ENCODE measurements around the gene R3HDML.
"Not testable (repeated sequence)": the region's sequence is repeated elsewhere in the genome, so short reads cannot be mapped to it uniquely, and the experiment has no call there.

Gene R3HDML
- 0 to 0.04 (median 0) reads per million in 3 experiments for total RNA-seq

GRCh38 chr20:44336725-44337380 lies at the start of gene R3HDML:
TSS of gene R3HDML (plus strand) at chr20:44337043. CDS start at chr20:44337158, 115 bp downstream.
- no peak for DNase-seq

DNA sequence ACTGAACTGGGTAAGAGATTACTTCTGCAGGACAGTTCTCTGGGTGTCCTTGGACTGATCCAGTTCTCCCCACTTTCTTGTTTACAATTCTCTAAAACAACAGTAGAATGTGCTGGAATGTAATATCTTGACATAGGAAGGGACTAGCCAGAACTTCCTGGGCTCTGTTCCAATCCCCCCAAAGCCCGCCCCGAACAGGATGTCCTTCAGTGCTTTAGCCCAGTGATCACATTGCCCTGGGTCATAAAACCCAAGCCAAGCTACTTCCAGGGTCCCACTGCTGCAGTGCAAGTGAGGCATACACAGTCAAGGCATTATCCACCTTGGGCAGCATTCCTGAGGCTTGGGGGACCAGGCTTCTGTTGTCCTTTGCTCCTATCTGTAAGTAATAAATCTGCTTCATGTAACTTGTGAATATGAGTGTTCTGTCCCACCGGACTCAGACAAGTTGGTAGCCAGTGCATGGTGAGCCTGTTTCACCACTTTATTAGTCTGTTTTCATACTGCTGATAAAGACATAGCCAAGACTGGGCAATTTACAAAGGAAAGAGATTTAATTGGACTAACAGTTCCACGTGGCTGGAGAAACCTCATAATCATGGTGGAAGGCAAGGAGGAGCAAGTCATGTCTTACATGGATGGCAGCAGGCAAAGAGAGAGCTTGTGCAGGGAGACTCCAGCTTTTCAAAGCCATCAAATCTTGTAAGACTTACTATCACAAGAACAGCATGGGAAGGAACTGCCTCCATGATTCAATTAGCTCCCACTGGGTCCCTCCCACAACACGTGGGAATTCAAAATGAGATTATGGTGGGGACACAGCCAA lies 49.4 kb upstream of the R3HDML start:
- DNase-seq = no peak

DNA sequence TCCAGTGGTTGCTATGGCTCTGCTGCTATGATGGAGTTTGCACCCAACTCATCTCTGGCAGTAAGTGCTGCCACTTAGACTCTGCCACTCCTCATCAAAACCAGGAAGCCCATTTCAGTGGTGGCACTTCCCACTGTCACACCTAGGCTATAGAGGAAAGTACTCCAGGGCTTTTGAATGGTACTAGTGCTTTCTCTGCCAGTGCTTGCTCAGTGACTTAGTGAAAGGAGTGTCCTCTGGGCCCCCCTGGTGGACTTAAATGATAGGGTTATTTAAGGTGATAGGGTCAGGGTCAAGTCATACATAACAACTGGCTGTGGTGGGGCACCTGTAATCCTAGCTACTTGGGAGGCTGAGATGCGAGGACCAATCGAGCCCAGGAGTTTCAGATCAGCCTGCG lies 48.6 kb upstream of the R3HDML start:
- peak; percentile 6 for DNase-seq

- DNase-seq = no peak
These were observed 45.1 kb upstream of the R3HDML start for GRCh38 chr20:44291754-44292153.

DNA sequence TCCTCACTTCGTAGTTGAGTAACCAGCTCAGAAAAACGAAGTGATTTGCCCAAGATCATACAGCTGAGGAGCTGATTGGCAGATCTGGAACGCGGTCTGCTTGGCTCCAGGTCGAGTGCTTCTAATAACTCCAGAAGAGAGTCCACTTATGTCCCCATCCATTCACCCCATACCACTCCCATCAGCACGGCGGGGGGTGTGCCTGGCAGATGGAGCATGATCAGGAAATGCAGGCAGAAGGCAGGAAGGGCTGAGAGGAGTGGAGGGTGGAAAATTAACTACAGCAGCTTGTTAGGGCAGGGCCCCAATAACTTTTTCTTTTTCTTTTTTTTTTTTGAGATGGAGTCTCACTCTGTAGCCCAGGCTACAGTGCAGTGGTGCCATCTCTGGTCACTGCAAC lies 40.8 kb upstream of the R3HDML start:
- DNase-seq = no peak

DNA sequence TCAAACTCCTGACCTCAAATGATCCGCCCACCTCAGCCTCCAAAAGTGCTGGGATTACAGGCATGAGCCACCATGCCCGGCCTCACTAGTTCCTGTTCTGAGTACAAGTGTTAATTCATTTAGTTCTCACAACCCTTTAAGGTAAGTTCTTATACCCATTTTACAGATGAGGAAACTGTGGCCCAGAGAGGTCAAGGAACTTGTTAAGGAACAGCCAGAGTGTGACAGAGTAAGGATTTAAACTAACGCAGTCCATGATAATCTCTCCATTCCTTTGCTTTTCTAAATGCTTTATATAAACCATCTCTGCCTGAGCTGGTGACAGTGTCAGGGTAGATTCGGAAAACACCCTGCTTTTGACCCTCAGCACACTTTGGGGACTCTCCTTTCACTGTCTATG lies 39.1 kb upstream of the R3HDML start:
- DNase-seq = no peak

GRCh38 chr20:44299011-44299535 lies 37.8 kb upstream of the R3HDML start:
- DNase-seq = not testable (repeated sequence)

DNA sequence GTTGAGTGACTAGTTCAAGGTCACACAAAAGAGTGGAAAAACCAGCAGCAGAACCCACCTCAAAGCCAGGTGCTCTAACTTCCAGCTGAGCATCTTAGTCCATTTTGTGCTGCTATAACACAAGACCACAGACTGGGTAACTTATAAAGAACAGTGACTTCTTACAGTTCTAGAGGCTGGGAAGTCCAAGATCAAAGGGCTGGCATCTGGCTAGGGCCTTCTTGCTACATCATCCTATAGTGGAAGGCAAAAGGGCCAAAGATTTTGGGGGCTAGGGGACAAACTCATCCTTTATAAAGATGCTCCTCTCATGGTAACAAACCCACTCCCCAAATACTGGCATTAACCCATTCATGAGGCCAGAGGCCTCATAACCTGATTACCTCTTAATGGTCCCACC lies 35.6 kb upstream of the R3HDML start:
- DNase-seq = no peak

GRCh38 chr20:44302026-44302669 lies 34.7 kb upstream of the R3HDML start:
- DNase-seq = no peak

DNA sequence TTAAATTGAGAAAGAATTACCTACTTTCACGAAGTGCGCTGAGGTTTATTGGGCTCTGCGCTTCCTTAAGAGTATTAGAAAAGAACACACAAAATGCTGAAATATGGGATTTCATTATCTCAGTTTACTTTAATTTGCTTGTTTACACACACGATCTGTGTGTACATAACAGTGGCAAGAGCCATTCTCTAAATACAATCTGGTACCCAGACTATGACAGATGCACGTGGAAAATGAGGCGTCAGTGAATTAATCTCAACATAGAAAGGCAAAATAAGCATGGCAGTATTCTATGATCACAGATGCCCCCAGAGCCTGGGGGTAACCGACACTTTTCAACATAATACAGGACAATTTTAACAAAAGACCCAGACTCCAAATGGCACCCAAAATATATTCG lies 34.1 kb upstream of the R3HDML start:
- DNase-seq = no peak

- DNase-seq = no peak
These were observed 32.5 kb upstream of the R3HDML start for GRCh38 chr20:44304383-44304782.

- no peak for DNase-seq
These were observed 29.9 kb upstream of the R3HDML start for GRCh38 chr20:44306927-44307326.

DNA sequence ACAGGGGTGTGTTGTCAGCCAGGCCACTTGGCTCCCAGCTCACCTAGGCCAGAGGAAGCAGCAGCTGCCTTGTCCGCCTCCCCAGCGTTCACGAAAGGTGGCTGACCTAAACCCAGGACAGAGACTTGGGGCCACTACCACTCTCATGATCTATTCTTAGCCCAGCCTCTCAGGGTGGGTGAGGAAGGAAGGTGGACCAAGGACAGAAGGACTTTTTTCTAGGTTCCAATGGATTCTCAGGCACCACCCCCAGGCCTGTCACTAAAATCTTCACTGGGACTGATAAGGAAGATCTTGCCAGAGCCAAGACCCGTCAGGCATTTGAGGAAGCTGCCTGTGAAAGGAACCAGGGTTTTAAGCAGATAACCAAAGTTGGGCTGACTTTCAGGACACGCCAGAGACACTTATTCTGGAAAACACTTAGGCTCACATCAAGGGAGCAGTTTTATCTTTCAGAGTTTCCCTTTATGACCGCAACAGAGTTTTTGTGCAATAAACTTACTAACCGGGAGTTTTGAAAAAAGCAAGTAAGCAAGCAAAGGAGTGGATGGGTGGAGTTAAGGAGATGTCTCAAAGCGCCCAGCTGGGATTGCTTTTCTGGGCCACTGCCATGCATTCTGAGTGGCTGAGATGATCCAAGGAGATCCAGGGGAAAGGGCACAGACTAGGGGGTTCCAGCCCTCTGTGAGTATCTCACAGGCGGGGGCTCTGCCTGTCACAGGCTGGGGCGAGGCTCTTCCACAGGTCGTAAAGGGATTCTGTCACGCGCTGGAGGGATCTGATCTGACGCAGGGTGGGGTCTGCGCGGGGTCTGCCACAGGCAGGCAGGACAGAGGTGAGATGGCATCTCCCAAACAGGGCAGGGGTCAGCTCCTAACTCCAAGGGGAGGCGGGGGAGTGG lies 26.8 kb upstream of the R3HDML start:
- DNase-seq = no peak

GRCh38 chr20:44310664-44311639 lies 25.9 kb upstream of the R3HDML start, which contains the start of gene FITM2:
TSS of gene FITM2 (minus strand) at chr20:44311202. CDS start at chr20:44311148, 54 bp downstream.
- peak; percentile 97 for DNase-seq

DNA sequence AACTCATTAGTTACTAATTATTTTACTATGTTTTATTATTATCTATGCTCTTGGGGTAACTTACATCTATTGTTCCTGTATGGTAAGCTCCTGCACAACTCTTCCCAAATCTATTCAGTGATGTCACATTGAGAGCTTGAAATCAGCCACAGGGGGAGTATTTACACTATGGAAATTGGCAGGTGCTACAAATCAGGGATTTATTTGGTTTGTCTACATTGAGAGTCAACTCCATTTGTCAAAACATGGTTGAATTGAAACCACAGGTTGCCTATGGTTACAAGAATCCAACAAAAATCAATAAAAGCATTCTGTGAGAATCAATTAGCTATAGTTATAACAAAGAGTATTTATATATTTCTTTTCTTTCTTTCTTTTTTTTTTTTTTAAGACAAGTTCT lies 22.0 kb upstream of the R3HDML start:
- no peak for DNase-seq

GRCh38 chr20:44319839-44320422 lies 16.9 kb upstream of the R3HDML start:
- DNase-seq = no peak

- DNase-seq = no peak
These were observed 12.5 kb upstream of the R3HDML start for GRCh38 chr20:44324343-44324742.

DNA sequence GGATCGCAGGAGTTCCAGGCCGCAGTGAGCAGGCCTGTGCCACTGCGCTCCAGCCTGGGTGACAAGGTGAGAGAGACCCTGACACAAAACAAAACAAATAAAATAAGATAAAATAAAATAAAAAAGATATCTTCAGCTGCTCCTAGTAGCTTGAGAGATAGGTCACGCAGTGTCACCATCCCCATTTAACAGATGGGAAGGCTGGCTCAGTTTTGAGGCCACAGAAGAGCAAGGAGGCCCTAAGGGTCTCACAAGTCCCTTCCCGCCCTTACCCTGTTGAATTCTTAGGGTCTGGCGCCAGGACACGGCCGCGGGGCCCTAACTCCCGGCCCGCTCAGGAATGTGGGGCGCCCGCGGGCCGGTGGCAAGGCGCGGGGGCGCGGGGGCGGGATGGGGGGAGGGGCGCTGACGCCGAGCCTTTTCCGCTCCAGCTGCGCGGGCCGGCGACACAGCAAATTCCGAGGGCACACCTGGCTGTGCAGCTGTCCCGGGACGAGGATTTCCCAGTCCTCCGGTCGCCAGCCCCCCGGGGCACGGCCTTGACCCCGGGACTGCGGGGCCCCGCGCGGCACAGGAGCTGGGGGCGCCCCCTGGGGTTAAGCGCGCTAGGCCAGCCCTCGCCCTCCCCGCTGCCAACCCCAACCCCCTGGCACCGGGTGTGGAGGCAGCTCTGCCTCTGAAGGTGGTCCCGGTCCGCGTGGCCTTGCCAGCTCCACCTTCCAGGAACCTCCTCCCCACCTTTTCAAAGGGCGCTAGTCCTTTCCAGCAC lies 10.3 kb upstream of the R3HDML start:
- DNase-seq = no peak

GRCh38 chr20:44327748-44328147 lies 9.1 kb upstream of the R3HDML start:
- not testable (repeated sequence) for DNase-seq

- no peak for DNase-seq
These were observed 8.4 kb upstream of the R3HDML start for GRCh38 chr20:44328428-44328827.

Data from central memory CD4-positive, alpha-beta T cell (primary cell).